Activated T-helper 9 cell treated with anti-CD3 and anti-CD28 coated beads, Interleukin-2, amount 50 U/mL, for 16 hours (primary cell): ENCODE results near the gene CDH12.
"Not testable (repeated sequence)": the region's sequence is repeated elsewhere in the genome, so short reads cannot be mapped to it uniquely, and the experiment has no call there.

ENCODE experiments used
- DNase-seq: peaks from one replicate; pipeline ENCODE4 v3.0.0-alpha.2; 2020; ENCODE audit warnings: low read depth

CDH12 gene

DNA sequence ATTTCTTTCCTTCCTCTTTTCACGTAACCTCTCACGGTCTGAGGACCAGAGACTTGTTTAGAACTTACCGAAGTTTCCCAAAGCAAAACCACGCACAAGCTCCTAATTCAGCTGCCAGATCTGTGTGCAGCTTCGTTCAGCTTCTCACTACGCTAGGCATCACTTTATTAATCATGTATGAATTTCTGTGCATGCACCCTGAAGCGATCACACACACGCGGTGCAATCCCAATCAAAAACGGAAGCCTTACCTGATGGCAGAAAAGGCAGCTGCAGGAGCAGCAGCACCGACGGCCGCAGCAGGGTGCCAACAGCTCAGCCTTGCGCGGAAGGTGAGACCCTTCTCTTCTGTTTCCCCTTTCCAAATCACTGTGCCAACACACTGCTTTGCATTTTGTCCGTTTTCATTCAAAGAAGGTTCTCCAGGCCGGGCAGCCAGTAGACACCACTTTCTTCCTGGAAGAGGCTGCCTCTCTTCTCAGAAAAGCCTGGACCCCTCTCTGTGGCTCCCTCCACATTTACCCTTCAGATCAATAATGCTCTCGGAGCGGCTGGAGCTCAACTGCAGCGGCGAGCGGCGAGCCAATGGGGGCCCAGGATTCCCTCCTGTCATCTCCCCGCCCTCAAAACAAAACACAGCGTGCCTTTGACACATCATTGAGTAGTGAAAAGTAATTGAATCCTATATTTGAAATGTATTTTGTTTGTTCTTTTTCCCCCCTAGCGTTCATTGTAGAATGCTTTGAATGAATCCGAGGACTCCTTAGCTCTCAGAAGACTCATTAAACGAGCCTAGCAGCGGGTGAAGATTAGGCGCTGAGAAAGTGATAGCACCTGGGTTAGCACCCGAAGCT, at the start of gene CDH12:
Gene CDH12, minus strand, starts transcription at position 538 of the 854 bp plus-strand sequence.
- no peak for DNase-seq

DNA sequence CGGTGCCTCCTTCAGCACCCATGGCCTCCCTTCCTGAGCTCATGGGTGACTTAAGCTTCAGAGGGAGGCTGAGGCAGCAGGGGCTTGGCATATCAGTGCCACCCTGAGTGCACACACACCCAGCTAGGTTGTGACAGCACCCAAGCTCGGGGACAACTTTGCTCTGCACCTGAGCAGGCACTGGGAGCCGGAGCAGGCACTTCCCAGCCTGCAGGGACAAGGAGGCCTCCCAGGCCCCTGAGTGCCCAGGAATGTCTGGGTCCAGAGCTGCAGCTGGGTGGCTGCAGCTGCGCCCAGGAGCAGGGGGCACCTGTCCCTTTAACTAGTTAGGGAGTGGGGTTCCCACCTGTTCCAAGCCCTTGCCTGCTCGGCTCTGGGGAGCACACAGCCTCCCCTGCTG, 48.7 kb upstream of the CDH12 start:
- DNase-seq, result no peak

DNA sequence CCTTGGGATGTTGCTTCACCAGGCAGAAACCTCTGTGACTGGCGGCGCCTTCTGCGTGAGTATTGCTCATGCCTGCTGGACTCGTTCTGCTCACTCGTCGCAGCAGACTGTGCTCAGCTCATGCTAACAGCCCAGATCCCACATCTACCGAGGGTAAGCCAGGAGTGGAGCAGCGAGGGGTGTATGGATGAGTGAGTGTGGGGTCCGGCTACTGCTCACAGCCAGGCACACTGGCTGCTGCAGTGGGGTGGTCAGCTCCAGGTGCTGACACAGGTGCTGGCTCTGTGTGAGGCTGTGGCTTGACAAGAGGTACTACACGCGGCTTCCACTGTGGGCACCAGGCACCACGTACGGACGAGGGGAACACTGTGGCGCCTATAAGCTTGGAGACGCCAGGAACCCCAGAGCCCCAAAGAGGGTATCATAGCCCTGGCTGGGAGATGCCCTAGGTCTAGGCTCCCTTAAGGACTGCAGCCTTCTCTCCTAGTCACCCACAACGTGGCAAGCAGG, 47.7 kb upstream of the CDH12 start:
- DNase-seq, result no peak

DNA sequence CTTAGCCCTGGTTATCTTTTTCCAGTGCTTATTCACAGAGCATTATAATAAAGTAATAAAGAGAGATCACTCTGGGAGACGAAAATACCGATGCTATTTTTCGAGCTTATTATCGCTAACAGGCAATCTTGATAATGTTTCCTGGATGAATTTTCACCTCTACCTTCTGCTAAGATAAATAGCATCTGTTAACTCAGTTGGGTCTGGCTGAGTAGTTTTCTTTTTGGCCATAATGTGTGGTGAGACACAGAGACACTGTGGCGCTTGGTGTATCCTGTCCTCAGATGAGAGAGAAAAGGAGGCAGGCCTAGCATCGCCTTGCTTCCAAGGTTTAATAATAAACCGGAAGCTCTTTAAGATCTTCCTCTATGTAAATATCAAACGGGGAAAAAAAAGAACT, 46.2 kb upstream of the CDH12 start:
- DNase-seq, result no peak

DNA sequence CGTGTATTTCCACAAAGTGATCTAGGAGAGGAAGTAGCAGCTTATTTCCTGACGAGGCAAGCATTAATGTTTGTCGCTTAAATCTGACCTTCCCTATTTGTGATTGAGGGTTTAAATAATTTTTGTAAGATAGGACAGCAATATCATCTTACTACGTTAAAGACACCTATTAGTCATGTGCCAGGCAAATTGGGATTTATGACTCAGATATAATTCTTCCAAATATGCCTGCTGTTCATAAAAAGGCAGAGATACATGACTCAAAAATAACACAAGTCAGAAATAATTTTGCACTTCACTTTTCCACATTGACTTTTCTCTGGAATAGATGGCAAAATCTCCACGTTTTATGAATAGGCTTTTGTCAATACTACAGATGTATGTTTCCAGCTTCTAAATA, 43.0 kb upstream of the CDH12 start:
- no peak for DNase-seq

DNA sequence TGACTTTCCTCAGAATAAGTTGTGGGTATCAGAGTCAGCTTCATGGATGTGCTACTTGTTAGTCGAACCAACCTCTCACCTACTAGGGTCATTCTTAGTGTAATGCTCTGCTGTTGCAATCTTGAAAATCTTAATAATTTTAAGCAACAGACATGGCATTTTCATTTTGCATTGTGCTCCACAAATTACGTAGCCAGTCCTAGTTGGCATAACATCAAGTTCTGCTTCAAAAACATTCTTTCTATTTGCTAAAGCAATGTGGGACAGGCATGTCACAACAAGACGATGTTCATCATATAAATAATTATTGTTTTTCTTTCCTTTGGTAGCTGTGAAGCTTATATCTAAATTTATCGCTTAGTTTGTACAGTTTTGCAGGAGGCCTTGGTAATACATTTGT, 39.3 kb upstream of the CDH12 start:
- no peak for DNase-seq

DNA sequence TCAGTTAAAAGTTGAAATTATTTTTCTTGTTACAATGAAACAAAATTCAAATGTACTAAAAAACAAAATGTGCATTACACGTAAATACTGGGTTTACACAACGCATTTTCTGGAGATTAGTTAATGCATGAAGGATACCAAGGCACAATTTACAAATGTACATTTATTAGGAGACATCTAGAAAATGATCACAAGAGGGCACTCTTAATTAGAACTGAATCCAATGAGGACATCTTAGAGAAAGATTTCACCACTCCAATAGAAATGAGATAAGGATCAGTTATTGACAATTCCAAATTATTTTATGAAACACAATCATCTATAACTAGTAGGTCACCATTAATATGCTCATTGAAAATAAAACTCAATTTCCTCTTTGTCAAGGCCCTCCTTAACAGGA, 36.6 kb upstream of the CDH12 start:
- no peak for DNase-seq

DNA sequence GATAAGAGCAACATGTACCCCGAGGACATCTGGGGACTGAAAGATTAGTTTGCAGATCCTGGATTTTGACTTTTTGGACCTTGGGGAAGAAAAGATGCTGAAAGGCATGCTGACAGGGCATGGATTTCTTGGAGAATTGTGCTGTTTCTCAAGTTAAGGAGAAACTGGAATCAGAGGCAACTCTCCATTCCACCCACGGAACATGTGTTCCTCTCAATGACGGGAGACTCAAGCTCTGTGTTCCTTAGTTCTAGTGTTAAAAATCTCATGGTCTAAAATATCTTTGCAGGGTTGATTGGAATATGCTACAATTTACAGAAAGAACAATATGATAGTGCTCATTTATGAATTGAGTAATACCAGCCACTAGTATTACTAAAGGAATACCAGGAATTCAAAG, 34.4 kb upstream of the CDH12 start:
- no peak for DNase-seq

DNA sequence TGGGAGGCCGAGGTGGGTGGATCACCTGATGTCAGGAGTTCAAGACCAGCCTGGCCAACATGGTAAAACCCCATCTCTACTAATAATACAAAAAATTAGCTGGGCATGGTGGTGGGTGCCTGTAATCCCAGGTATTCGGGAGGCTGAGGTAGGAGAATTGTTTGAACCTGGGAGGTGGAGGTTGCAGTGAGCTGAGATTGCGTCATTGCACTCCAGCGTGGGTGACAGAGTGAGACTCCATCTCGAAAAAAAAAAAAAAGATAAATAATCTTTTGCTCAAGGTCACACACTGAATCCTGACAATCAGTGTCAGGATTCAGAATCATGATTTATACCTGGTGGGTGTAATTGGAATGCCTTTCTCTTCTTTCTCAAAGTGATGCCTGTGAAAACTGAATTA, 5.8 kb upstream of the CDH12 start:
- not testable (repeated sequence) for DNase-seq

DNA sequence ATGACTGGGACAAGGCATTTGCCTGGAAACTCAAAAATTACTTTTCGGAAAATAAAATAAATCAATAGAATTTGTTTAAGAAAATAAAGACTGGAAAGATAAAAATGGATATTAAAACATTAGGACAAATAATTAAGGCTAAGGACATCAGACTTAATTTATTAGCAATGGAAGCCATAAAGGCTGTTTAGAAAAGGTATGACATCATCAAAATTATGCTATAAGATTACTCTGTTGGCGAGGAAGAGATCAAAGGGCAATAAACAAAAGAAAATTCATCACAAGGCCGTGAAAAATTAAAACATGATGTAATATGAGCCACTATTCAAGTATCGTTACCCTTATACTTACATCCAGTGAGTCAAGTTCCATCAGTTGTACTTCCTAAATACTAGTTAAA, 2.7 kb upstream of the CDH12 start:
- DNase-seq, result no peak

DNA sequence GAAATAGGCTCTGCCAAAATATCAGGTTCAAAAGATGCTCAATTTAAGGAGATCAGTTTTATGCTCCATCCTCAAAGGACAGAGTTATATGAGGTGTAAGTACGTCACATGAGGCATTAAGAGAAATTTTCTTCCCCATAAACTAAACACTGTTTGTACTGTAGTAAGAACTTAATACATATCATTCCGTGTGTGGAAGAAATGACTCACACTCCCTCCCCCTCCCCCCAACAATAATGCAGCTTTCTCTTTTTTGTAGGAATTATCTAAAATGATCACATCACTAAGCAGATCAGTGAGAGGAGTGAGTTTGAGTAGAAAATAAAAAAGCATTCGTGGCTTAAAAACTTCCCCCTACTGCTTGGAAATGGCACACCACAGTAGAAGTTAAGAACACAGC, 2.2 kb downstream of the CDH12 start:
- no peak for DNase-seq

DNA sequence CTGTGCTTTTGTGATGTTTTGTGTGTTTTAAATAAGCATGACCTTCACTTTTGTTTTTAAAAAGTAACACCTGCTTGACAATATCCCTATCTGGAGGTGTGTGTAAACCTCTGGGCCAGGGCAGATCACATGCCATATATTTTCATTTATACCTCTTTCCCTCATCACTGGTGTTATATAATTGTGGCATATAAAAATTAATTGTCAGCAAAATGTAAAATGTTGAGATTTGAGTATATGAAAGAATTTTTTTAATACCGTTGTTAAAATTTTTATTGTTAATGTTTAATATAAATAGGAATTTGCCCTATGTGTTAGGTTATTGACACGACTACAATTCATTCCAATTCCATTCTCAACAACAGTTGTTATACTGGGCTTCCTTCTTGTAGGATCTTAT, 6.5 kb downstream of the CDH12 start:
- no peak for DNase-seq

DNA sequence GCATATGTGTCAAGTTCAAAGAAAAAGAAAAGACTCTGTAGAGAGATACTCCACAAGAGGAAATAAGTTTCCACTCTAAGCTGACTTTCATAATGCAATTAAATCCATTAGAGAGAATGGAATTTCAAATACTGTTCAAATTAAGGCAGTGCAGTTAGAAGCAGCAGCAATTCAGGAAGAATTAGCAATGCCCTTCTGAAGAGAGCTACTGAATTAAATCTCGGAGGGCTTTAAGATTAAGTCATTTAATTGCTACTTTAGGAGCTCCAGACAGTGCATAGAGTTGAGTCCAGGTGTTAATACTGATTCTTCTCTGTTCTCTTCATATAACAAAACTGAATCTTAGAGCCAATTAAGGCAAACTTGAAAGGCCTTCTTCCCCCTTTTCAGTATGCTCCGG, 8.5 kb downstream of the CDH12 start:
- no peak for DNase-seq

DNA sequence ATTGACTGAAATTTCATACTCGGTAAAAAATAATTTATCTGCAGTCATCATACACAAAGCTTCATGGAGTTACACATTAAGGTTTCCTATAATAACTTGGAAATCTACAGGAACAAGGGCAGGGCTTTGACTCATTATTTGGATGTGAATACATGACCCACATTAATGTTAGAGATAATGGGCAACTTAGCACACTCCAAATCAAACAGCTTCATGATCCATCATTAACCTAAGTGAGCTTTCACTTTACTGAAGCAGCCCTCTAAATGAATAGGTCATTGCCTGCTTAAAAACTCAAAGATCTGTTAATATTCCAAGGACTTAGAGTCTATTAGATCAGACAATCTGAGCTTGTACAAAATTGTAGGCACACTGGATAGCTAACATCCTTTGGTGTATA, 9.0 kb downstream of the CDH12 start:
- DNase-seq, result no peak

DNA sequence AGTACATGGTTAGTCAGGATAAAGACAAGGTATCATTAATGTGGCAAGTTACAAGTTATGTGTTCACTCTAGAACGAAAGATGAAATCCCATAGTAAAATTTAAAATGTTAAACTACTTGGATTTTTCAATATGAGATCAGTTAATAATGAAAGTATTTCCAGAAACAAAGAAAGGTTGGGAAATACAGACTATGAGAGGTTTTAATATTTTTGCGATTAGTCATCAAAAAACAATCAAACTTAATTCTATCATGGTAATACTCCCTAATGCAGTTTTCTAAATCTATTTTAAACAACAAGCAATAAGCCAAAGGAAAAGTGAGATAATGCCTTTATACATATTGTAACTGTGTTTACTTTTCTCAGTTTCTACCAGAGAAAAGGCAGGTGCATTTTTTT, 10.6 kb downstream of the CDH12 start:
- DNase-seq, result no peak

DNA sequence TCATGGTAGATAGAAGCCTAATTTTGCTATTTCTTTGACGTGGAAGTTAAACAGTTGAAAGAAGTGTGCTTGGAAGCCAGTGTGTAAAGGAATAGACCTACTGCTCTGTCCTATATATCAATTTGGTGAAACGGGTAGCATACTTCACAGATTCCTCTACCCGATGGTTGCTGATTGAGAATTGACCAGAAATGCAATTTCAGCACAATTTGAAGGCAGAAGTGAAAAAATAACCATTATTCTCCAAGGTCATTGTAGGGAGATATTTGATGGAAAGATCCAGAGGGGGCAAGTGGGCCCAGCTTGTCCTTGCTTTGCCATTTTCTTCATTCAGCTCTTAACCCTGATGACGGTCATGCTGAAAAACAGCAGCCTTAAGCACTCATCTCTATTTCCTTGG, 15.3 kb downstream of the CDH12 start:
- DNase-seq, result no peak

DNA sequence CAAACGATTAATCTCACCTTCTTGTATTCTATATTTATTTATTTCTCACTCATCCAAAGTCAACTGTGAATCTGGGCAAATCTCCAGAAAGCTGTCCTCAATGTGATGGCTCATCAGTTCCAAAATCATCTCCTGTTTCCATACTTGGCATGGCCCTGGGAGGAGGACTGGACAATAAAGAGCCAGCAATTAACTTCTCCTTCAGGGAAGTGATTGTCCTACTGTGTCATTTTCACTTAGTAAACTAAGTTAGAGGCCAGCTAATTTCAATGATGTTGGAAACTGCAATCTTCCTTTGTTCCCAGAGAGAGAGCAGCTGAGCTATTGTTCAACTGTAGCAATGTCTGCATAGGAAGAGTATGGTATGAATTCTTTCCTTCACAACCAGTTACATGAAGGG, 17.5 kb downstream of the CDH12 start:
- no peak for DNase-seq

DNA sequence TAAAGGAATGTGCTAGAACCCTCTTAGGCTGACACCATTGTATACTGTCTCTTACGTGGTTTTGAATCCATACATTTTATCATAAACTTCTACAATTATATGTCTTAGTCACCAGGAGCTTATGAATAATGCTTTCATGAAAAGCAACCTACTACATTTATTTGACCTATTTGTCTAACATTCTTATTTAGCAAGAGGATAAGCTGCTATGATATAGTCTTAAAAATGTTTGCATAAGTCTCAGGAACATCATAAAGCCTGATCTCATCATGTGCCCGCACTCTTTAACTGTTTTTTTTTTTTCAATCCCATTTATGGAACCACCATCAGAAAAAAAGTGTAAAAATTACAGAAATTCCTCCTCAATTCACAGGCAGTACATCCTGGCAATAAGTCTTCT, 59.7 kb downstream of the CDH12 start:
- DNase-seq, result no peak

DNA sequence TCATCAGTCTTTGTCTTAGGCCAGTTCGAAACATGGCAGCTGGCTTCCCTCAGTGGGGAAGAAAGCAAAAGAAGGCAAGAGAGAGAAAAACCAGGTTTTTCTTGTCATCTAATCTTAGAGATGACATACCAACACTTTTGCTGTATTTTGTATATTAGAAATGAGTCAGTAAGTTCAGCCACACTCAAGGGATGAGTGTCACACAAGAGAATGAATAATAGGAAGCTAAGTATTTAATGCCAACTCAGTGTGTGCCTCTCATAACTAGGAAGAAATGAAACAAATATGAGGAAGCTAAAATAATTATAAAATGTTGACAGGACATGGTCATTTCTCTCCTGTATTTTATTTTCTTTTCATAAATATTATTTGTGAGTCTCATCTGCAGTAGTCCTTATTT, 65.3 kb downstream of the CDH12 start:
- no peak for DNase-seq

DNA sequence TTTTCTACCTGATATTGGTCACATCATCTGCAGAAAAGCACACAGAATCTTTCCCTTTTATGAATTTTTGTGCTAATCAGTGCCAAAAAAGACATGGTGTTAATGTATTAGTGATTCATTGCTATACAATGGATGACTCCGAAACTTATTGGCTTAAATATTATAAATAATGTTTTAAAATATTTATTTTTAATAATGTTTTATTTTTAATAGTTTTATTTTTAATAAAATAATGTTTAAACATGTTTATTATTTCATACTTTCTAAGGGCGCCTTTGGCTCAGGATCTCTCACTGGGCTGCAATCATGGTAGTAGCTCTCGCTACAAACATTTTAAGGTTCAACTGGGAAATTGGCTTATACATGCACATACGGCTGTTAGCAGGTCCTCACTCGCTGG, 65.7 kb downstream of the CDH12 start:
- no peak for DNase-seq

DNA sequence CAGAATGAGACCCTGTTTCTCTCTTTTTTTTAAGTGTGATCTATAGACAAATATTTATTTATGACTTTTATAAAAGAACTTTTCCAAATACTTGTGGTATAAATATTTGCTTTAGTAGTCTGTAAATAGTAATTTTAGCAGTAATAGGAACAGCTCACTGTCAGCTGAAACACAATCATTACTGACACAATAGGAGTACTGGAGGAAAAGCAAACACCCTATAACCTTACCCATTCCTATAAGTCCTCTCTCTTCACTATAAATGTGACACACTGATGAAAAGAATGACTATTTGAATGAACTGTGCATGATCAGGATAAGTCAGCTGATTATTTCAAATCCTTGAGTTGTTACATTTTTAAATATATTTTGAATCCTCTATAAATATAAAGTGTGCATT, 72.4 kb downstream of the CDH12 start:
- DNase-seq, result no peak

DNA sequence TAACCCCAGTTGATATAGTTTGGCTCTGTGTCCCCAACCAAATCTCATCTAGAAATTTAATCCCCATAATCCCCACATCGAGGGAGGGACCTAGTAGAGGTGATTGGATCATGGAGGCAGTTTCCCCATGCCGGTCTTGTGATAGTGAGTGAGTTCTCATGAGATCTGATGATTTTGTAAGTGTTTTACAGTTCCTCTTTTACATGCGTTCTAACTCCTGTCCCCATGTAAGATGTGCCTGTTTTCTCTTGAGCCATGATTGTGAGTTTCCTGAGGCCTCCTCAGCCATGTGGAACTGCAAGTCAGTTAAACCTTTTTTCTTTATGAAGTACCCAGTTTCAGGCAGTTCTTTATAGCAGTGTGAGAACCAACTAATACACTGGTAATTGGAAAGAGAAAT, 73.6 kb downstream of the CDH12 start:
- no peak for DNase-seq

DNA sequence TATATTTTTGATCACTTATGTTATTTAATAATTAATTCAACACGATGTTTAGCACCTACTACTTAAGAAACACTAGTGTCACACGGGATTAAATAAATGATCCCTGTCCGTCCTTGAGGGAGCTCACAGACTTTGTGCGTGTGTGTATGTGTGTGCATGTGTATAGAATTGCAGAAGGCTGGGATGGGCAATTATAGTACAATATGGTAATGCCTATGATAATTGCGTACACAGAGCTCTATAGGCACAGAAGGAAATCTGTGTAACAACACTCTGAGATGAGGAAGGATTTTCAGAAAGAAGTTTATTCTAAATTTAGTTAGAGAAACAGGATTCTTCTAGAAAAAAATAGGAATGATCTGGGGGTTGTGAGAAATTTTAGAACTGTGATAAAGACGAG, 76.9 kb downstream of the CDH12 start:
- no peak for DNase-seq

DNA sequence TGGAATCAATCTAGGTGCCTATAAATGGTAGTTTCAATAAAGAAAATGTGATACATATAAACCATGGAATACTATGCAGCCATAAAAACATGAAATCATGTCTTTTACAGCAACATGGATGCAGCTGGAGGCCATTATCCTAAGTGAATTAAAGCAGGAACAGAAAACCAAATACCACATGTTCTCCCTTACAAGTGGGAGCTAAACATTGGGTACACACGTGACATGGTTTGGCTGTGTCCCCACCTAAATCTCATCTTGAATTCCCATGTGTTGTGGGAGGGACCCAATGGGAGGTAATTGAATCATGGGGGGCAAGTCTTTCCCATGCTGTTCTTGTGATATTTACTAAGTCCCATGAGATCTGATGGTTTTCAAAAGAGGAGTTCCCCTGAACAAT, 78.9 kb downstream of the CDH12 start:
- not testable (repeated sequence) for DNase-seq
